HG03469 (cell line): Measurements from ENCODE around the gene TTC24.
"Not testable (repeated sequence)": the region's sequence is repeated elsewhere in the genome, so short reads cannot be mapped to it uniquely, and the experiment has no call there.

ENCODE experiments used
- ATAC-seq: cut with Tn5 transposase; IDR thresholded peaks from one replicate; pipeline ENCODE4 v1.9.1; 2021; ENCODE audit warnings: mild to moderate bottlenecking, moderate library complexity, moderate number of reproducible peaks; ENCODE audit not compliant: unreplicated experiment

Gene TTC24

DNA sequence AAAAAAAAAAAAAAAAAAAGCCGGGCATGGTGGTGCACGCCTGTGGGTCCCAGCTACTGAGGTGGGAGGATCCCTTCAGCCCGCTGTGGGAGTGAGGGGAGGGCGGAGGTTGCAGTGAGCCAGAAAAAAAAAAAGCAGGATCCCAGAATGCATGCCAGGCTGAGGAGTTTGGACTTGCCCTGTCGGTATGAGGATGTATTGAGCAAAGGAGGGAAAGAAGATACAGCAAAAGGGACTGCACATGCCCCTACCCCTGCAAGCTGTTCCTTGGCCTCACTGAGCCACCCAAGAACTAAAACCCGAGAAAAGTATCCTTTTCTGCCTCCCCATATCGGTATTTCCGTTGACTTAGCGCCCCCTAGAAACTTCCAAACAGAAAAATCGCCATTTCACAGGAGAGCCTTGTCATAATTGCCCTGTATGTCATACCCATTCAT is 23.1 kb downstream of the TTC24 start:
- no peak for ATAC-seq

DNA sequence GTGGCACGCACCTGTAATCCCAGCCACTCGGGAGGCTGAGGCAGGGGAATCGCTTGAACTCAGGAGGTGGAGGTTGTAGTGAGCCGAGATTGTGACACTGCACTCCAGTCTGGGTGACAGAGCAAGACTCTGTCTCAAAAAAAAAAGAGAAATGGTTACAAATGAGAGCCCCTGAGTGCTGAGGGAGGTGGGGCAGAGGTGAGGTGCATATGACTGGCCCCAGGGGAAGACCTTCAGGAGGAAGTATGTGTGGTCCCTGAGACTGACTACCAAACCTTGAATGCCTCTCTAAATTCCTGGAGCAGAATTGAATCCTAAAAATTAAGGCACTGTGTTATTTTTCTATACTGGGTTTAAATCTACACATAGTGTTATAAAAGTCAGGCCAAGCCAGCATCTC is 27.8 kb downstream of the TTC24 start:
- ATAC-seq = not testable (repeated sequence)

DNA sequence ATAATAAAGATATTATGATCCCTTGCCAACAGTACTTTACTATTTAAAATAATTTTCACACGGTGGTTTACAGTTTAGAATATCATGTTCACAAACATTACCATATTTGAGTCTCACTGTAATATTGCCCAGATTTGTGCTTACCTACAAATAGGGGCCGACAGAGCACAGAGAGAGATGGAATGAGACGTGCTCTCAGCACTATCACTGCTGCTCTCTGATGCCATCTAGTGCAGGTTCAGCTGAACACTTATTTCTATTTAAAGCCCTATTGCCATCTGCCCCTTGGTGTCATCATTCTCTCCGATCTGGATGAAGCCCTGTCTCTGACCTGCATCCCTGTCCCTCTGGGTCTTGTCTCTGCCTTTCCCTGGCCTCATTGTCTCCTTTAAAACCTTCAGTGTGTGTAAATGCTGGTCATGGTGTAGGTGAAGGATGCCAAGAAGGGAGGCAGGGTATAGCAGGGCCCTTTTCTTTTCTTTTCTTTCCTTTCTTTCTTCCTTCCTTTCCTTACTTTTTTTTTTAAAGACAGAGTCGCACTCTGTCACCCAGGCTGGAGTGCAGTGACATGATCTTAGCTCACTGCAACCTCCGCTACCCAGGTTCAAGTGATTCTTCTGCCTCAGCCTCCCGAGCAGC is 28.6 kb downstream of the TTC24 start:
- ATAC-seq = no peak

DNA sequence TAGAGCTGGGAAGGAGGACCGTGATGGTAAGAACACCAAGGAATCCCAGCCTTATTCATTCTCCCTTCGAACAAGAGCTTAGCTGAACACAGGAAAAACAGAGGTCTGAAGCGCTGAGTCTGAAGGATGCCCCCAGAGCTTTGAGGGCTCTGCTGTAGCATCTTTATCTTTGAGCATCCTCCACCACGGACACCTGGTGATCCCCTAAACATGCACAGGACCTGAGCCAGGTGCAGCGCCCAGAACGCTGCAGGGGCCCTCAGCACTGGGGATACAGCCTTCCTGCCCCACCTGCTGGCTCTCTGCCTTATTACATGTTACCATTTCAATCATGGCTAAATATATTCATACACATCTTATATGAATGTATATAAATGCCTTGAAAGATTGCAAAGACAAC is 29.5 kb downstream of the TTC24 start:
- no peak for ATAC-seq

DNA sequence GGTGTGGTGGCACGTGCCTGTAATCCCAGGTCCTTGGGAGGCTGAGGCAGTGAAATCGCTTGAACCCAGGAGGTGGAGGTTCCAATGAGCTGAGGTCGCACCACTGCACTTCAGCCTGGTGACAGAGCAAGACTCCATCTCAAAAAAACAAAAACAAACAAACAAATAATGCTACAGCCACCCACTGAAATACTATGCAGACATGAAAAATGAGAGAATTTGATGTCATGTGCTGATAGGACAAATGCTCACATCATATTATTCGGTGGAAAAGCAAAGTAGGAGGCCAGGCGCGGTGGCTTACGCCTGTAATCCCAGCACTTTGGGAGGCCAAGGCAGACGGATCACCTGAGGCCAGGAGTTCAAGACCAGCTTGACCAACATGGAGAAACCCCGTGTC is 30.5 kb downstream of the TTC24 start:
- ATAC-seq = not testable (repeated sequence)

DNA sequence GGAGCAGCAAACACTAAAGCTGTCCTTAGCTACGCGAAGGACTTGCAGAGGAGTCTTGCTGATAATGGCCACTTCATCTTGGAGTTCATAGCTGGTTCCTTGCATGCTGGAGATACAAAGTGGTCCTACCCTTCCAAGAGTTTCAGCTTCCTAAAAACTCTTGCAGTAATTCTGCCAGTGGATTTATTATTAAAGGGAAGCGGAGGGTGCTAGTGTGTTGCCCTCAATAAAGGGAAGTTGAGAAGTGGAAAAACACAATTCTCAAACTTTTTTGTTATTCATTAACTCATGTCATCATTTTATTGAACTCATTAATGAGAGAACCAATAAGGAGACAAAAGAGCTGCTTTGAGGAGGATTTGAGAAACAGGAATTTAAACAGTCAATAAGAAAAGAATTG is 33.1 kb downstream of the TTC24 start:
- no peak for ATAC-seq

DNA sequence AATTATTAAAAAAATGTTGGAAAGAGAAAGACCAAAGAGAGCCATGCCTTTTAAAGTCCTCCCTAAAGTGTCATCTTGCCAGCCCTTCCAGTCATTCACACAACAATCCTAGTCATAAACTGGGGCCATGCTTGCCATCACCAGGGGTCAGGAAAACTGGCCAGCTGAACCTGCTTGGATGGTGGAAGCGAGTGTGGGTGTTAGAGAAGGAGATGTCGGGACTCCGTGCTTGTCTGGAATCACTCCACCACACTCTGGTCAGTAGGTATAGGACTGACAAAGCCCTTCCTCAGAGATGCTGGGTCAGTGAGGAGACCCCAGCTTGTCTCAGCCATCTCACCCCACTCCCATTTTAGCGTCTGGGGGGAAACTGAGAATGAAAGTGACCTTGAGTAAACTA is 36.4 kb downstream of the TTC24 start:
- ATAC-seq = no peak

DNA sequence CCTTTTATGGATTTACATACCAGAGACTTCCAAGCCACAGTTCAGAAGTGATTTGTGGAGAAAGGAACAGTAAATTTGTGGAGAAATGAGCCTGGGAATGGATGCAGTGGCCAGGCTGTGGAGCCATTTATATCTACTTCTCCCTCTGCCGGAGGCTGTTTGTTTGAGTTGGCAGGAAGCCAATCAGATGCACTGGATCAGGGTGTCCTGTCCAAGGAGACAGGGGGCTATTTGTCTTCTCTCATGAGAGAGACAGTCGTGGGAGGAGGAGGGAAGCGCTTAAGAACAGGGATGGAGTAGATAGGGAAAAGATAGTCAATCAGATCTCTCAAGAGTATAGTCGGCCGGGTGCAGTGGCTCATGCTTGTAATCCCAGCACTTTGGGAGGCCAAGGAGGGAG is 36.9 kb downstream of the TTC24 start:
- ATAC-seq = no peak

DNA sequence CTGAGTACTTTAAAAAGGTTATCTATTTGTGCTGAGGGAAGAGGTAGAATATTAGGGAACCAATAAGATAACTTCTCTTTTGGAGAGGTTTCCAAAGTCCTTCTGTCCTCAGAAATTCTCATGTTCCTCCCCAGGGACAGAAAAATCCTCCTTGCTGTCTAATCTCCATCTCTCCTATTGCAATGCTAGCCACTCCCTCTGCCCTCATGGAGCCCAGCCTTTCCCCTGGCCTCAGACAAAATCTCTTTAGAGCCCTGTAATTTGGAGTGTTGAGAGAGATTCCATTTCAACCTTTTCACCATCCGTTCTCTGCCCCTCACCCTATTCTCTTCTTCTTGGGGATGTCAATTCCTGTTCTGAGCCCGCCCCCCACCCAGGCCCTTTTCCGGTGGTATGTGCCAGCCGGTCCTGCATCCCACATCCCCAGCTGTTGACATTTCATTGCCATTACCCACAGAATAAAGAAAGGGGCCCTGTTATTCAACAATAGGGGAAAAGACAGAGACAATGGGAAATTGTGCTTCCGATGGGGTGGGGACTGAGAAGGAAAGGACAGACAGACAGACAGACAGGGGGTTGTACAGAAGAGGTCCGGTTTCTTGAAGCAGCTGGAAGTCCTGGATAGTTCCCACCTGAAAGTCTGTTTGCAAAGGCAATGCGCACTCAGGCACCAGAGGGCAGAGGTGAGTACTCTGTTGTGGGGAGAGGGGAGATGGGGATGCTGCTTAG is 39.5 kb downstream of the TTC24 start, which contains the start of gene HAPLN2:
Gene HAPLN2 (plus strand): TSS at position 563 of the 729 bp plus-strand sequence. CDS start 4,076 bp downstream, outside the sequence.
- ATAC-seq = no peak

DNA sequence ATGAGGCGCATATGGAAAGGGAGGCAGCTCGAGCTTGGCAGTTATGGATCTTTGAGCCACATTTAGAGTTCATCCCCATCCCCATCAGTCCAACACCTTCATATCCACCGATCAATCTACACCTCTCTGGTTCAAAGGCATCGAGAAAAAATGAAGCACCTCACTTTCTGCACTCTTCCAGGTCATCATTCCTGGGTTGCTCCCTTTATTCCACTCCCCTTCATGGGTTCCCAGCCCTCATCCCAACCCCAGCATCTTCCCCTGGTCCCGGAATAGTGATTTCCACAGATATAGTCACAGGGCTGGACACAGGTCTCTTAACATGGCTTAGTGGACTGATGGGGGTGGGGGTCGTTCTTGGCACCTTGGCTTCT is 40.0 kb downstream of the TTC24 start:
- ATAC-seq = no peak

DNA sequence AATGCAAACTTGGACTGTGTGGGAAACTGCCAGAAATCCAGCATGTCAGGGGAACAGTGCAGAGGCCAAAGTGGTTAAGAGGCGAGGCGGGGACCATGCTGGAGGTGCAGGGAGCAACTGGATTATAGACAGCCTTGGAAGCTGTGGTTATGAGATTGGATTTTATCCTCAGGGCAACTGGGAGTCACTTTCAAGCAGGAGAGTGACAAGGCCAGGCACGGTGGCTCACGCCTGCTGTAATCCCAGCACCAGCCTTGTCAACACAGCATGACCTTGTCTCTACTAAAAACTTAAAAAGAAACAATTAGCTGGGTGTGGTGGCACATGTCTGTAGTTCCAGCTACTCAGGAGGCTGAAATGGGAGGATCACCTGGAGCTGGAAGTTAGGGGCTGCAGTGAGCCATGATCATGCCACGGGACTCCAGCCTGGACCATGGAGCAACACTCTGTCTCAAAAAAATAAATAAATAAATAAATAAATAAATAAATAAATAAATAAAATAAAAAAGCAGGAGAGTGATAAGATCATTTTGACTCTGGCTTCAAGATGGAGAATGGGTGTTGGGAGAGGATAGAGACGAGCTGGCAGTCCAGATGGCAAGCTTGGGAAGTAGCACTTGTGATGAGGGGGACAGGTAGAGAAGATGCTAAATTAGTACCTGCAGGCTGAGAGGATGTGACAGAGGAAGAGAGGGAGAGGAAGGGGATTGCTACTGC is 43.2 kb downstream of the TTC24 start:
- ATAC-seq = no peak

DNA sequence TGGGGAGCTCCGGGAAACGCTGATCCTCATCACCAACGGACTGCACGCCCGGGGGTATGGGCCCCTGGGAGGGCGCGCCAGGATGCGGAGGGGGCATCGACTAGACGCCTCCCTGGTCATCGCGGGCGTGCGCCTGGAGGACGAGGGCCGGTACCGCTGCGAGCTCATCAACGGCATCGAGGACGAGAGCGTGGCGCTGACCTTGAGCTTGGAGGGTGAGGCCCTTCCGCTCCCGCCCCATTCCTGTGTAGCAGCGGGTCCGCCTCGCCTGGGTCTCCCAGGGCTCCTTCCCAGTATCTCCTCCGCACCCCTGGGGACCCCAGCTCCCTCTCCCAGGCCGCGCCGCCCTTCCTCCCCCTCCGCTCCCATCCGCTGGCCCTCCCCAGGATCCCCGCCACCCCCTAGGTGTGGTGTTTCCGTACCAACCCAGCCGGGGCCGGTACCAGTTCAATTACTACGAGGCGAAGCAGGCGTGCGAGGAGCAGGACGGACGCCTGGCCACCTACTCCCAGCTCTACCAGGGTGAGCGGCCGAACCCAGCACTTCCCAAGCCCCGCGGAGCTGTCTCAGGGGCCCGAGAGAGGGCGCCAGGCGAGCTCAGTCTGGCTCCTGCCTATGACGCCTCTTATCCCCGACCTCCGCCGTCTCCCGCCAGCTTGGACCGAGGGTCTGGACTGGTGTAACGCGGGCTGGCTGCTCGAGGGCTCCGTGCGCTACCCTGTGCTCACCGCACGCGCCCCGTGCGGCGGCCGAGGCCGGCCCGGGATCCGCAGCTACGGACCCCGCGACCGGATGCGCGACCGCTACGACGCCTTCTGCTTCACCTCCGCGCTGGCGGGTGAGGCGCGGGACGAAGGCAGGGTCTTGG is 44.7 kb downstream of the TTC24 start:
- ATAC-seq = no peak

DNA sequence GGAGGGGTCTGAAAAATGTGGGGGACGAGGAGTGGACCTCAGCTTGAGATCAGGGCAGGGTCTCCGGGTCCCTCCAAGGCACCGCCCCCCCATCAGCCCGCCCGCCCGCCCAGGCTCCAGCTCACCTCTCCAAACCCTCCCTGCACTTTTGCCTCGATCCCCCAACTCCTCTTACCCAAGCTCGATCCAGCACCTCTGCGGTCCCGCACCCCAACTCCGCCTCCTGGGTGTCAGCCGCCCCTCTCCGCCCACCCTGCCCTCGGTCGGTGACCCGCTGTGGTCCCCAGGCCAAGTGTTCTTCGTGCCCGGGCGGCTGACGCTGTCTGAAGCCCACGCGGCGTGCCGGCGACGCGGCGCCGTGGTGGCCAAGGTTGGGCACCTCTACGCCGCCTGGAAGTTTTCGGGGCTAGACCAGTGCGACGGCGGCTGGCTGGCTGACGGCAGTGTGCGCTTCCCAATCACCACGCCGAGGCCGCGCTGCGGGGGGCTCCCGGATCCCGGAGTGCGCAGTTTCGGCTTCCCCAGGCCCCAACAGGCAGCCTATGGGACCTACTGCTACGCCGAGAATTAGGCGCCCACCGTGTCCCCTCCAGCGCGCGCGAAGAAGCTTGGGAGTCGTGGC is 45.4 kb downstream of the TTC24 start:
- ATAC-seq = no peak

DNA sequence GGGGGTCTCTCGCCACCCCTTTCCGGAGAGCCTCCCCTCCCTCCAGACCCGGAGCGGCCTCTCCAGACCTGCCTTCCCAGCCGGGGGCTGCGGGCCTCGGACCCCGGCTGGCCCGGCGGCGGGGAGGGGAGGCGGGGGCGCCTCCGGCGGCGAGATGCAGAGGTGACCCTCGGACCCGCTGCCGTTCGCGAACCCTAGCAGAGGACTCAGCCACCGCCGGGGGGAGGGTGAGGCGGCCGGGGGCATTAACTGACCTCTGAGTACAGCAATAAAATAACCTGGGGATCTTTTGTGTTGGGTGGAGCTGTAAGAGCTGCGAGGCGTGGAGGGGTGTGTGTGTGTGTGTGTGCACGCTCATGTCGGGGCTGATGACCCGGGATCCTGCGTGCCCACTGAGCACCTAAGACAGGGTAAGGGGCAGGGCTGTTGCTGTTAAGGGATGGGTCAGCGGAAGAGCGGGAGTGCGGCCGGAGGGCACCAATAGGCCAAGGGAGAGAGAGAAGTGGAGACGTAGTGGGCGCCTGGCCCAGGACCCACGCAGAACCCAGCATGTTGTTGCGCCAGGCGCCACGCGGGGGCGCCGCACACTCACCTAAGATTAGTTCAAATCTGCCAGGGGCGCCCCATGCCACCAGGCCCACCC is 46.0 kb downstream of the TTC24 start:
- no peak for ATAC-seq

DNA sequence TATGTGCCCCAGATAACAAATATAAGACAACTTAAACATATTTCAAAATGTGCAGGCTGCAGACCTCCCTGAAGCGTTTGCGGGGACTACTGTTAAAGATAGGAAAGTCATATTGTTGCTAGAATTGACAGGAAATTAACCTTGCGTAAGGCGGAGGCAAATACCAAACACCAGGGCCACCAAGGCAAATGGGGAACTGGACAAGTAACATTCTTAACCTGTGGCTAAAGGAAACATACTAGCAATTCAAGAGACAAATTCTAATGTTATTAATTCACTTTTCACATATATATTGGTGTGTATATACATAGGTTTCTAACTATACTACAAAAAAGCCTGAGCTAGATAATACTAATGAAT is 46.5 kb downstream of the TTC24 start:
- no peak for ATAC-seq

DNA sequence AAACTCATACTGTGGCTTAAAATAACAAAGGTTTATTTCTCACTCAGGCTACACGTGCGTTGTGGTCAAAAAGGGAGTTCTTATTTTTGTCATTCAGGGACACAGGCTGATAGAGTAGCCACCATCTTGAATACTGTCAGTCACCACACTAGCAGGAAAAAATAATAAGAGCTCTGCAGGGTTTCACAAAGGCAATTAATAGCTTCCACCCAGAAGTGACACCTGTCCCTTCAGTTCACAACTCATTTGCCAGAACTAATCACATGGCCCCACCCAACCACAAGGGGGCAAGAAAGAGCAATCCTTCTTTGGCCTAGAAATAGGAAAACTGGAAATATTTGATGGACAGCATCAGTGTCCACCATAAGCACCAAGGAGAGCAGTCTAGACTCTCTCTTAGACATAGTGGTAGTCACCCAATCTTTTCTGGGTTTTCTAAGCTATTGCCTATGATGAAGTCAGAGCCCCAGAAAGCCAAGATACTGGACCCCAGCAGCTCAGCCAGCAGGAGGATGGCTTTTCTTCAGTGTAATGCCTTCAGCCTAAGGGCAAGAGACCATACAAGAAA is 47.9 kb downstream of the TTC24 start:
- no peak for ATAC-seq

DNA sequence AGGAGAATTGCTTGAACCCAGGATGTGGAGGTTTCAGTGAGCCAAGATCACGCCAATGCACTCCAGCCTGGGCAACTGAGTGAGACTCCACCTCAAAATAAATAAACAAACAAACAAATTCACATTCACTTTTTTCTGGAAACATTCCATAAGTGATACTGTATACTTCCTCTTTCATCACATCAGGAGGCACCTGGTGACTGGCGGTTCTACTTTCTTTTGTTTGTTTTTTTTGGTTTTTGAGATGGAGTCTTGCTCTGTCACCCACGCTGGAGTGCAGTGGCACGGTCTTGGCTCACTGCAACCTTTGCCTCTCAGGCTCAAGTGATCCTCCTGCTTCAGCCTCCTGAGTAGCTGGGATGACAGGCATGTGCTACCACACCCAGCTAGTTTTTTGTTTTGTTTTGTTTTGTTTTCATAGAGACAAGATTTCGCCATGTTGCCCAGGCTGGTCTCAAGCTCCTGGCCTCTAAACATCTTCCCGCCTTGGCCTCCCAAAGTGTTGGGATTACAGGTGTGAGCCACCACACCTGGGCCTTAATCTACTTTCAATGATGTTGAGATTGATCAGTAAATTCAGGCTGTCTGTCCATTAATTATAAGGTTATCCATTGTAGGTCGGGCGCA is 50.4 kb downstream of the TTC24 start:
- ATAC-seq = no peak

DNA sequence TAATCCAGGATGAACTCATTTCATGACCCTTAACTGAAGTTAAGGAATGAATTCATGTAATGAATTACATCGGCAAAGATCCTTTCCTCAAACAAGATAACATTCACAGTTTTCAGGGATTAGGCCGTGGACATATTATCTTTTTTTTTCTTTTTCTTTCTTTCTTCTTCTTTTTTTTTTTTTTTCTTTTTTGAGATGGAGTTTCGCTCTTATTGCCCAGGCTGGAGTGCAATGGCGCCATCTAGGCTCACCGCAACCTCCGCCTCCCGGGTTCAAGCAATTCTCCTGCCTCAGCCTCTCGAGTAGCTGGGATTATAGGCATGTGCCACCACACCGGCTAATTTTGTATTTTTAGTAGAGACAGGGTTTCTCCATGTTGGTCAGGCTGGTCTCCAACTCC is 51.6 kb downstream of the TTC24 start:
- ATAC-seq = not testable (repeated sequence)

DNA sequence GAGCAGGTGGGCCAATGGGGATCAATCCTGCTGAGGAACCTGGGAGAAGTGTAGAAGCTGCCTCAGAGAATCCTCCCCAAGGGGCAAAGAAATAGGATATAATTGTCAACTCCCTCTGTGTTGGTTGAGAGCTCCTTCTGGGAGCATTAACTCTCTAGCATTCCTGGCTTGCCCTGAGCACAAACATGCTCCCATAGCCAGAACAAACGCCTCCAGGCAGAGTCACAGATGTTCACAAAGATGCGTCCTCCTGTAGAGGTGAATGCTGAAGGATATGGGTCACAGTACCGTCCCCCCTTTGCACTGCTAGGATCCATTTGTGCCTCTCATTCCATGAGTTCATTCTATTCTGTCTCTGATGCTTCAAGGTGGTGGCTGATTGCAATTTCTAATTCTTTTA is 52.8 kb downstream of the TTC24 start:
- ATAC-seq = no peak
